OCI-LY1 (cell line): ENCODE measurements around the gene CCND1.

Experiments
- CTCF ChIP-seq: fragments of 200-600 bp; sonication (generic), shearing (Covaris generic); IDR thresholded peaks from 2 replicates; pipeline ENCODE4 v1.5.1; 2017; ENCODE audit warnings: mild to moderate bottlenecking, antibody characterized with exemption, low read length, moderate library complexity, mixed read lengths
- EZH2 ChIP-seq: fragments of 200-600 bp; sonication (generic), shearing (Covaris generic); IDR thresholded peaks from 2 replicates; pipeline ENCODE4 v1.8.0; 2017; ENCODE audit warnings: borderline replicate concordance, mixed run types, mild to moderate bottlenecking, antibody characterized with exemption, low read length, moderate library complexity, mixed read lengths

GRCh38 chr11:69614085-69614484 lies 26.9 kb upstream of the CCND1 start:
- no peak for TF ChIP-seq CTCF
- TF ChIP-seq EZH2: no peak
